ENCODE results near the gene ANXA2. TPM values are rescaled to one million over a fixed set of nuclear protein-coding genes. Genes with fewer than 3 reads are reported as not detected.

ANXA2 gene
- total RNA-seq, 5 donors from 2014 or later (not counting 1 experiment from before 2014, with no cell fraction given) = 59.4 to 223 (median 159) TPM

GRCh38 chr15:60399246-60399915 lies 1.6 kb upstream of the ANXA2 start:
- peaks cover 11% of the 10 kb centered on the region for H3K36me3 Mint-ChIP-seq
- peak overlapping the region in 1 of 2 donors; percentile 56 for H3K4me3 ChIP-seq (ENCODE audit: control insufficient read depth in 1 of 2, extremely low read depth in 1 of 2, low read length in 1 of 2)
- H3K9me3 ChIP-seq = no peaks in the 10 kb centered on the region
- H3K4me1 Mint-ChIP-seq = peaks cover 30 to 39% (median 32%) of the 10 kb centered on the region in 3 donors
- H3K4me1 ChIP-seq (ENCODE audit: control insufficient read depth in 1 of 2, extremely low read depth in 1 of 2, insufficient read depth in 2 of 2, low read length in 2 of 2) = peaks cover 8 to 34% of the 10 kb centered on the region in 2 experiments
- WGBS (ENCODE audit: insufficient coverage) = 64% methylated on average over 19 of the region's 21 CpGs
- H3K36me3 ChIP-seq (ENCODE audit: control insufficient read depth in 2 of 2, extremely low read depth in 1 of 2, insufficient read depth in 1 of 2, low read length in 1 of 2) = no peaks in the 10 kb centered on the region
- peak in 5 of 35 experiments; percentile 8 to 57 (median 17) for DNase-seq
- H3K9me3 Mint-ChIP-seq = no peaks in the 10 kb centered on the region
- H3K27me3 Mint-ChIP-seq = peaks cover 0 to 4% of the 10 kb centered on the region in 2 donors
- POLR2A ChIA-PET = interaction anchor here in 1 of 2 donors (0.6 kb wide), 1 partner anchor 9 kb away, joined by 6 read pairs; no protein-coding TSS in a partner anchor
- H3K4me3 Mint-ChIP-seq = peak overlapping the region; percentile 80 to 84 (median 81)
- no peaks in the 10 kb centered on the region for H3K27me3 ChIP-seq (replicated peaks in 1 of 2; ENCODE audit: control insufficient read depth in 2 of 2, extremely low read depth in 1 of 2, insufficient read depth in 2 of 2, low read length in 1 of 2)
- no peak for ATAC-seq (replicated peaks in 1 of 4)
- H3K27ac ChIP-seq (ENCODE audit: low read length) = no peak overlapping the region
- CTCF ChIA-PET = interaction anchor here in 1 of 2 donors (0.9 kb wide), 1 partner anchor 245 kb away, joined by 3 read pairs; no protein-coding TSS in a partner anchor
- peak overlapping the region; percentile 91 to 96 for H3K27ac Mint-ChIP-seq

- peak; percentile 16 to 27 (median 26) for ATAC-seq (replicated peaks in 1 of 4)
- Histone ChIP-seq H3K27me3 (replicated peaks in 1 of 2; ENCODE audit: control insufficient read depth in 2 of 2, extremely low read depth in 1 of 2, insufficient read depth in 2 of 2, low read length in 1 of 2) (no peaks in the 10 kb centered on the region), H3K4me1 (ENCODE audit: control insufficient read depth in 1 of 2, extremely low read depth in 1 of 2, insufficient read depth in 2 of 2, low read length in 2 of 2) (peaks cover 8 to 50% of the 10 kb centered on the region in 2 experiments), H3K9me3 (no peaks in the 10 kb centered on the region), H3K4me3 (ENCODE audit: control insufficient read depth in 1 of 2, extremely low read depth in 1 of 2, low read length in 1 of 2) (peak overlapping the region; percentile 45 to 59), H3K36me3 (ENCODE audit: control insufficient read depth in 2 of 2, extremely low read depth in 1 of 2, insufficient read depth in 1 of 2, low read length in 1 of 2) (peaks cover 0 to 2% of the 10 kb centered on the region in 2 donors), H3K27ac (ENCODE audit: low read length) (peak overlapping the region; percentile 46)
- no peaks in the 10 kb centered on the region for H3K9me3 Mint-ChIP-seq
- ChIA-PET CTCF (no interaction called here), POLR2A (no interaction called here)
- H3K4me1 Mint-ChIP-seq = peaks cover 42 to 59% (median 43%) of the 10 kb centered on the region in 3 donors
- H3K27ac Mint-ChIP-seq = peak overlapping the region; percentile 77 to 90
- H3K27me3 Mint-ChIP-seq = peaks cover 0 to 4% of the 10 kb centered on the region in 2 donors
- 4% methylated on average over 28 of the region's 37 CpGs for WGBS (ENCODE audit: insufficient coverage)
- peak in 24 of 35 experiments; percentile 2 to 56 (median 16) for DNase-seq
- H3K36me3 Mint-ChIP-seq = peaks cover 21% of the 10 kb centered on the region
- H3K4me3 Mint-ChIP-seq = peak overlapping the region; percentile 84 to 96 (median 85)
These were observed 621 bp downstream of the ANXA2 start for GRCh38 chr15:60396958-60397771.

GRCh38 chr15:60396560-60396957 lies 1.2 kb downstream of the ANXA2 start:
- peak overlapping the region; percentile 77 to 90 for H3K27ac Mint-ChIP-seq
- ChIA-PET CTCF (no interaction called here), POLR2A (no interaction called here)
- no peaks in the 10 kb centered on the region for H3K9me3 ChIP-seq
- H3K36me3 Mint-ChIP-seq = peaks cover 21% of the 10 kb centered on the region
- peak overlapping the region in 1 of 2 donors; percentile 59 for H3K4me3 ChIP-seq (ENCODE audit: control insufficient read depth in 1 of 2, extremely low read depth in 1 of 2, low read length in 1 of 2)
- H3K4me3 Mint-ChIP-seq = peak overlapping the region; percentile 84 to 96 (median 85)
- H3K27me3 Mint-ChIP-seq = peaks cover 0 to 4% of the 10 kb centered on the region in 2 donors
- DNase-seq (peak in 1 of 35 experiments; percentile 6), ATAC-seq (replicated peaks in 1 of 4) (no peak)
- WGBS (ENCODE audit: insufficient coverage) = 71% methylated on average over 2 of the region's 5 CpGs
- H3K27ac ChIP-seq (ENCODE audit: low read length) = no peak overlapping the region
- H3K4me1 ChIP-seq (ENCODE audit: control insufficient read depth in 1 of 2, extremely low read depth in 1 of 2, insufficient read depth in 2 of 2, low read length in 2 of 2) = peaks cover 8 to 52% of the 10 kb centered on the region in 2 experiments
- H3K4me1 Mint-ChIP-seq = peaks cover 42 to 64% (median 48%) of the 10 kb centered on the region in 3 donors
- H3K9me3 Mint-ChIP-seq = no peaks in the 10 kb centered on the region
- H3K36me3 ChIP-seq (ENCODE audit: control insufficient read depth in 2 of 2, extremely low read depth in 1 of 2, insufficient read depth in 1 of 2, low read length in 1 of 2) = peaks cover 0 to 2% of the 10 kb centered on the region in 2 donors
- no peaks in the 10 kb centered on the region for H3K27me3 ChIP-seq (replicated peaks in 1 of 2; ENCODE audit: control insufficient read depth in 2 of 2, extremely low read depth in 1 of 2, insufficient read depth in 2 of 2, low read length in 1 of 2)

- ChIA-PET CTCF (no interaction called here), POLR2A (interaction anchor here in 1 of 2 donors (0.6 kb wide), 1 partner anchor 40 kb away, joined by 3 read pairs; no protein-coding TSS in a partner anchor)
- peak overlapping the region in 1 of 2 donors; percentile 90 for H3K27ac Mint-ChIP-seq
- DNase-seq = no peak
- 100% methylated on average over 2 of the region's 12 CpGs for WGBS (ENCODE audit: insufficient coverage)
- peak overlapping the region; percentile 84 to 96 (median 85) for H3K4me3 Mint-ChIP-seq
- H3K27ac ChIP-seq (ENCODE audit: low read length) = no peak overlapping the region
- peaks cover 21% of the 10 kb centered on the region for H3K36me3 Mint-ChIP-seq
- peaks cover 0 to 2% of the 10 kb centered on the region in 2 donors for H3K36me3 ChIP-seq (ENCODE audit: control insufficient read depth in 2 of 2, extremely low read depth in 1 of 2, insufficient read depth in 1 of 2, low read length in 1 of 2)
- H3K27me3 ChIP-seq (replicated peaks in 1 of 2; ENCODE audit: control insufficient read depth in 2 of 2, extremely low read depth in 1 of 2, insufficient read depth in 2 of 2, low read length in 1 of 2) = no peaks in the 10 kb centered on the region
- peaks cover 8 to 53% of the 10 kb centered on the region in 2 experiments for H3K4me1 ChIP-seq (ENCODE audit: control insufficient read depth in 1 of 2, extremely low read depth in 1 of 2, insufficient read depth in 2 of 2, low read length in 2 of 2)
- H3K27me3 Mint-ChIP-seq = peaks cover 0 to 4% of the 10 kb centered on the region in 2 donors
- H3K4me1 Mint-ChIP-seq = peaks cover 42 to 69% (median 51%) of the 10 kb centered on the region in 3 donors
- H3K9me3 Mint-ChIP-seq = no peaks in the 10 kb centered on the region
- H3K9me3 ChIP-seq = no peaks in the 10 kb centered on the region
- ATAC-seq (replicated peaks in 1 of 4) = no peak
- H3K4me3 ChIP-seq (ENCODE audit: control insufficient read depth in 1 of 2, extremely low read depth in 1 of 2, low read length in 1 of 2) = no peak overlapping the region
These were observed 1.7 kb downstream of the ANXA2 start for GRCh38 chr15:60396100-60396499.

GRCh38 chr15:60395276-60396011 lies 2.3 kb downstream of the ANXA2 start:
- Mint-ChIP-seq H3K27me3 (peaks cover 0 to 4% of the 10 kb centered on the region in 2 donors), H3K4me1 (peaks cover 42 to 76% (median 58%) of the 10 kb centered on the region in 3 donors), H3K27ac (peak overlapping the region; percentile 33 to 50), H3K36me3 (peaks cover 21% of the 10 kb centered on the region), H3K4me3 (peak overlapping the region in 1 of 3 donors; percentile 85), H3K9me3 (no peaks in the 10 kb centered on the region)
- POLR2A ChIA-PET = interaction anchor here (0.6 kb wide), 2 partner anchors 40 to 167 kb away, joined by 3 to 4 read pairs; no protein-coding TSS in a partner anchor
- CTCF ChIA-PET = no interaction called here
- H3K9me3 ChIP-seq = no peaks in the 10 kb centered on the region
- no peak for DNase-seq
- H3K27me3 ChIP-seq (replicated peaks in 1 of 2; ENCODE audit: control insufficient read depth in 2 of 2, extremely low read depth in 1 of 2, insufficient read depth in 2 of 2, low read length in 1 of 2) = no peaks in the 10 kb centered on the region
- WGBS (ENCODE audit: insufficient coverage) = 98% methylated on average over 4 of the region's 9 CpGs
- ATAC-seq (replicated peaks in 1 of 4) = no peak
- no peak overlapping the region for H3K4me3 ChIP-seq (ENCODE audit: control insufficient read depth in 1 of 2, extremely low read depth in 1 of 2, low read length in 1 of 2)
- peaks cover 8 to 55% of the 10 kb centered on the region in 2 experiments for H3K4me1 ChIP-seq (ENCODE audit: control insufficient read depth in 1 of 2, extremely low read depth in 1 of 2, insufficient read depth in 2 of 2, low read length in 2 of 2)
- H3K27ac ChIP-seq (ENCODE audit: low read length) = no peak overlapping the region
- H3K36me3 ChIP-seq (ENCODE audit: control insufficient read depth in 2 of 2, extremely low read depth in 1 of 2, insufficient read depth in 1 of 2, low read length in 1 of 2) = peaks cover 0 to 2% of the 10 kb centered on the region in 2 donors
